ENCODE data around the gene GJB1. TPM values are rescaled to one million over a fixed set of nuclear protein-coding genes. Genes with fewer than 3 reads are reported as not detected.

Gene GJB1
- total and polyA plus RNA-seq, 9 of the 15 experiments (the other 6 are each of a cell fraction or from before 2014, with no cell fraction given) = 0.11 TPM; not detected in 8

DNA sequence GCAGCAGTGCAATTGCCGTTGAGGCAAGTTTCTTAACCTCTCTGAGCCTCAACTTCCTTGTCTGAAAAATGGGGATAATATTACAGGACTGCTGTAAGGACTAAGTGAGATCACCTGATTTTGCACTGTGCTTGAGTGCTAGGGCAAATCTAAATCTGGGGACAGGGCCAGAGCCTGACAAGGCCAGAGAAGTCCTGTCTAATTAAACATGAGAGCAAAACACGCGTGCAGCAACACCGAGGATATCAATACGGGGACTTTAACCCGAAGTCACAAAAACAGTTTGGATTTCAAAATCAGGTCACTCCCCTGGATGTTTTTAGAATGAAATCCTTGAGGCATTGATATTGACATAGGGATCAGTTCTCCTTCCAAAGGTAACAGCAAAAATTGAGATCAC is 5.7 kb upstream of the GJB1 start:
- ChIA-PET CTCF (ENCODE audit: low intra/inter-chr PET ratio) (no interaction called here), POLR2A (interaction anchor here (0.6 kb wide), 1 partner anchor 32 kb away, joined by 3 read pairs; no protein-coding TSS in a partner anchor)
- no TSS peak for BruUV-seq (replicated peaks)
- no peaks in the 10 kb centered on the region for H3K9me1 ChIP-seq (ENCODE audit: control insufficient read depth, insufficient read depth, low read length)
- H4K20me1 ChIP-seq (replicated peaks; ENCODE audit: control insufficient read depth, insufficient read depth, low read length) = no peaks in the 10 kb centered on the region
- no peak overlapping the region for H3K9ac ChIP-seq (ENCODE audit: insufficient read depth in 1 of 2, low read depth in 2 of 2, low read length in 2 of 2)
- H3K36me3 ChIP-seq (ENCODE audit: control insufficient read depth, insufficient read depth, low read length) = no peaks in the 10 kb centered on the region
- intact Hi-C loops (cut with micrococcal nuclease) (no loop called here), in situ Hi-C loops (cut with MboI) (no loop called here)
- FAIRE-seq = no peak
- DNase-seq (ENCODE audit: extremely low read depth in 1 of 4, low spot score in 3 of 4) = no peak
- no peak overlapping the region for H3K27ac ChIP-seq (ENCODE audit: extremely low read depth, low read depth, low read length)
- H3K4me3 ChIP-seq = no peak overlapping the region
- no peaks in the 10 kb centered on the region for H3K9me3 ChIP-seq (replicated peaks; ENCODE audit: control insufficient read depth, insufficient read depth, low read depth, low read length)
- TF ChIP-seq KDM1A (IDR thresholded peaks at IDR 0.05) (0 out of 4 replicates have a peak, but pooled peaks of 1 of the 2 experiments have one; percentile 12), SMC3 (conservative IDR thresholded peaks at IDR 0.05; ENCODE audit: insufficient read depth, low read depth, low read length) (no peak), HNRNPLL (IDR thresholded peaks at IDR 0.05; ENCODE audit: low read depth, low read length, poor library complexity, severe bottlenecking) (no peak), MYC (IDR thresholded peaks at IDR 0.05; ENCODE audit: low read depth, low read length) (no peak), MYC (CRISPR knock-in tag; IDR thresholded peaks at IDR 0.05; ENCODE audit: borderline replicate concordance, low read depth) (no peak), ZNF146 (CRISPR knock-in tag; IDR thresholded peaks at IDR 0.05; ENCODE audit: unreplicated experiment) (no peak), EGR1 (conservative IDR thresholded peaks at IDR 0.05) (no peak), RBM25 (IDR thresholded peaks at IDR 0.05; ENCODE audit: low read depth, low read length, severe bottlenecking) (peak; percentile 35), NELFE (IDR thresholded peaks at IDR 0.05; ENCODE audit: insufficient read depth, insufficient read length) (no peak), ATF1 (CRISPR knock-in tag; IDR thresholded peaks at IDR 0.05) (no peak), ATF1 (tag; IDR thresholded peaks at IDR 0.05) (no peak), FOXP1 (CRISPR knock-in tag; IDR thresholded peaks at IDR 0.05) (no peak), POLR3A (IDR thresholded peaks at IDR 0.05; ENCODE audit: borderline replicate concordance, extremely low read depth, insufficient read depth, insufficient read length) (no peak)
- TF ChIP-seq, protein P1, sequence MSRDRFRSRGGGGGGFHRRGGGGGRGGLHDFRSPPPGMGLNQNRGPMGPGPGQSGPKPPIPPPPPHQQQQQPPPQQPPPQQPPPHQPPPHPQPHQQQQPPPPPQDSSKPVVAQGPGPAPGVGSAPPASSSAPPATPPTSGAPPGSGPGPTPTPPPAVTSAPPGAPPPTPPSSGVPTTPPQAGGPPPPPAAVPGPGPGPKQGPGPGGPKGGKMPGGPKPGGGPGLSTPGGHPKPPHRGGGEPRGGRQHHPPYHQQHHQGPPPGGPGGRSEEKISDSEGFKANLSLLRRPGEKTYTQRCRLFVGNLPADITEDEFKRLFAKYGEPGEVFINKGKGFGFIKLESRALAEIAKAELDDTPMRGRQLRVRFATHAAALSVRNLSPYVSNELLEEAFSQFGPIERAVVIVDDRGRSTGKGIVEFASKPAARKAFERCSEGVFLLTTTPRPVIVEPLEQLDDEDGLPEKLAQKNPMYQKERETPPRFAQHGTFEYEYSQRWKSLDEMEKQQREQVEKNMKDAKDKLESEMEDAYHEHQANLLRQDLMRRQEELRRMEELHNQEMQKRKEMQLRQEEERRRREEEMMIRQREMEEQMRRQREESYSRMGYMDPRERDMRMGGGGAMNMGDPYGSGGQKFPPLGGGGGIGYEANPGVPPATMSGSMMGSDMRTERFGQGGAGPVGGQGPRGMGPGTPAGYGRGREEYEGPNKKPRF (IDR thresholded peaks at IDR 0.05; ENCODE audit: low read depth, low read length) = no peak
- TF ChIP-seq, protein P2, sequence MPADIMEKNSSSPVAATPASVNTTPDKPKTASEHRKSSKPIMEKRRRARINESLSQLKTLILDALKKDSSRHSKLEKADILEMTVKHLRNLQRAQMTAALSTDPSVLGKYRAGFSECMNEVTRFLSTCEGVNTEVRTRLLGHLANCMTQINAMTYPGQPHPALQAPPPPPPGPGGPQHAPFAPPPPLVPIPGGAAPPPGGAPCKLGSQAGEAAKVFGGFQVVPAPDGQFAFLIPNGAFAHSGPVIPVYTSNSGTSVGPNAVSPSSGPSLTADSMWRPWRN (IDR thresholded peaks at IDR 0.05; ENCODE audit: low read depth) = no peak
- H3K4me2 ChIP-seq (ENCODE audit: insufficient read depth, low read length) = no peak overlapping the region
- no peaks in the 10 kb centered on the region for H3K79me2 ChIP-seq (ENCODE audit: control insufficient read depth, insufficient read depth, low read length)
- peaks cover 0 to 36% of the 10 kb centered on the region in 2 experiments; a peak in 4 of 5 replicates for H3K27me3 ChIP-seq (ENCODE audit: control insufficient read depth in 2 of 2, insufficient read depth in 2 of 2, low read length in 2 of 2)
- ATAC-seq = no peak
- WGBS (ENCODE audit: insufficient coverage, low coverage, missing lambda C conversion rate) = 51% methylated on average over 6 of the region's 6 CpGs
- H3K4me1 ChIP-seq (replicated peaks in 1 of 2; ENCODE audit: control insufficient read depth in 2 of 2, insufficient read depth in 2 of 2, low read length in 2 of 2) = no peaks in the 10 kb centered on the region; a peak in 1 of 5 replicates
- no peak overlapping the region for H2AFZ ChIP-seq (ENCODE audit: low read depth, low read length)

Data from K562 (cell line).